GM10248 (cell line): Measurements from ENCODE around the gene CDCA5.

Experiments used
- CTCF ChIA-PET: fragments of 300-600 bp; sonication (Branson Sonifier 250); formaldehyde crosslinking; extraction: SDS; loops from one replicate; lab custom pipeline; 2021; ENCODE audit warnings: antibody characterized with exemption; lab: Yijun Ruan, JAX
- POLR2A ChIA-PET: fragments of 350-650 bp; sonication (Branson Sonifier 250); formaldehyde crosslinking; extraction: SDS; loops from one replicate; lab custom pipeline; 2020; ENCODE audit warnings: antibody characterized with exemption; lab: Yijun Ruan, JAX
- DNase-seq: peaks from one replicate; pipeline ENCODE4 v3.0.0; 2012; ENCODE audit errors: extremely low spot score
- TF ChIP-seq, protein P1 (sequence below): IDR thresholded peaks from 2 replicates; pipeline ENCODE4 v1.5.1; 2012; ENCODE audit warnings: mild to moderate bottlenecking, low read depth; ENCODE audit errors: extremely low read depth, missing control alignments, control extremely low read depth

Gene CDCA5

DNA sequence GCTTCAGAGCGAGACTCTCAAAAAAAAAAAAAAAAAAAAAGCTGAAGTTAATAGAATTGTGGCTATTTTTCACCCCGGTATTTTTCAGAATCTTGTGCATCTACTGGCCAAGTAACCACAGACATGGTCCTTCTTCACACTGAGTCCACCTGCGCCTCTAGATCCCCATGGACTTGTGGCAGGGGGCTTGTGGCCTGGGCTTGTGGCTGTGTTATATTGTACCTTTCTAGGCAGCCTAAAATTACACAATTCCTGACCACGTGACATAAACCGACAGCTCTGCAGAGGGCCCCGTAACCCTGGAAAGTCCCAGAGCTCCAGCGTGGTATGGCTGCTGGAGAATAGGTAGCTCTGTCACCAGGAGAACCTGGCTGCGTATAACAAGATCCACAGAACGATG, 14.6 kb downstream of the CDCA5 start:
- DNase-seq = no peak

DNA sequence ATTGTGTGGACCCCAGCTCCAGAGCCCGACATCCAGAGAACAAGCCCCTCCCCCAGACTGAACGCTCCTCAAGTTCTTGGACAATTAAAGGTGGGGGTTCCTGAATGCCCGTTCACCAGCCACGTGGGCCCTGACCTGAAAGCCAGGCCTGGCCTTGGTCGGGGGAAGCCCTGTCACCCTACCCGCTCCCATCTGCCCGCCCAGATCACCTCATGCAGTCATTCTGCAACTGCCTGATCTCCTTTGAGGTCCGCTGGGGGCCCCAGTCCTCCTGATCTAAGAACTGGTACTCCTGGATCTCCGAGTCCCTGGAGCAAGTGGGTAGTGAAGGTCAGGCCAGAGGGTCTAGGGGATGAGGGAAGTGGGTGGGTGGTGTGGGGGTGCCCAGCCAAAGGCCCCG, 16.4 kb downstream of the CDCA5 start:
- TF ChIP-seq, protein P1, sequence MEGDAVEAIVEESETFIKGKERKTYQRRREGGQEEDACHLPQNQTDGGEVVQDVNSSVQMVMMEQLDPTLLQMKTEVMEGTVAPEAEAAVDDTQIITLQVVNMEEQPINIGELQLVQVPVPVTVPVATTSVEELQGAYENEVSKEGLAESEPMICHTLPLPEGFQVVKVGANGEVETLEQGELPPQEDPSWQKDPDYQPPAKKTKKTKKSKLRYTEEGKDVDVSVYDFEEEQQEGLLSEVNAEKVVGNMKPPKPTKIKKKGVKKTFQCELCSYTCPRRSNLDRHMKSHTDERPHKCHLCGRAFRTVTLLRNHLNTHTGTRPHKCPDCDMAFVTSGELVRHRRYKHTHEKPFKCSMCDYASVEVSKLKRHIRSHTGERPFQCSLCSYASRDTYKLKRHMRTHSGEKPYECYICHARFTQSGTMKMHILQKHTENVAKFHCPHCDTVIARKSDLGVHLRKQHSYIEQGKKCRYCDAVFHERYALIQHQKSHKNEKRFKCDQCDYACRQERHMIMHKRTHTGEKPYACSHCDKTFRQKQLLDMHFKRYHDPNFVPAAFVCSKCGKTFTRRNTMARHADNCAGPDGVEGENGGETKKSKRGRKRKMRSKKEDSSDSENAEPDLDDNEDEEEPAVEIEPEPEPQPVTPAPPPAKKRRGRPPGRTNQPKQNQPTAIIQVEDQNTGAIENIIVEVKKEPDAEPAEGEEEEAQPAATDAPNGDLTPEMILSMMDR = no peak
- POLR2A ChIA-PET = no interaction called here
- CTCF ChIA-PET = no interaction called here
- peak; percentile 67 for DNase-seq

More for the DNA sequence above, 14.6 kb downstream of the CDCA5 start:
- TF ChIP-seq, protein P1 = no peak
- ChIA-PET CTCF (interaction anchor here (0.6 to 2.7 kb wide), 5 partner anchors 9 to 225 kb away, joined by 3 to 17 read pairs (median 4); partner anchors contain the start of genes ARL2 and CDC42BPG), POLR2A (interaction anchor here (0.6 kb wide), 1 partner anchor 921 kb away, joined by 3 read pairs; no protein-coding TSS in a partner anchor)

DNA sequence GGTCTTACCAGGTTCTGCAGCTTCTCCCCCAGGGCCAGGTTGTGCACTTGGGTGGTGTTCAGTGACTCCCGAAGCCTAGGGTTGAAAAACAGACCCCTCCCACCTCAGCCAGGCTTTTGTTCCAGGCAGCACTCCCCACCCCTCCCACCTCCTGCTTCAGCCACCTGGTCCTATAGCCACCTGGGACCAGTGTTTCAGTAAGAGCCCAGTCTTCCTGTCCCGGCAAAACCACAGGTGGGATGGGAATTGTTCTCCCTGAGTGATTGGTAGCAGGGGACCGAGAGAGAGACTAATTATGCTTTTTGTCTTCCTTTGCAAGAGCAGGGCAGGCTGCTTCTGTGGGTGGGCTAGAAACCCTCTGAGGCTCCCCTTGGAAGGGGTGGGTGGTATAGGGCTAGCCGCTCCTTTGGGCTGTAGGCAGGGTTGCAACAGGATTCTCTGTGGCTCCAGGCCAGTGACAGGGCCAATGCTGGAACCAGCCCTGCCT, 17.0 kb downstream of the CDCA5 start:
- CTCF ChIA-PET = interaction anchor here (0.9 to 1.3 kb wide), 3 partner anchors 12 to 54 kb away, joined by 3 to 6 read pairs (median 3); no protein-coding TSS in a partner anchor
- DNase-seq = no peak
- POLR2A ChIA-PET = no interaction called here
- TF ChIP-seq, protein P1 = no peak

DNA sequence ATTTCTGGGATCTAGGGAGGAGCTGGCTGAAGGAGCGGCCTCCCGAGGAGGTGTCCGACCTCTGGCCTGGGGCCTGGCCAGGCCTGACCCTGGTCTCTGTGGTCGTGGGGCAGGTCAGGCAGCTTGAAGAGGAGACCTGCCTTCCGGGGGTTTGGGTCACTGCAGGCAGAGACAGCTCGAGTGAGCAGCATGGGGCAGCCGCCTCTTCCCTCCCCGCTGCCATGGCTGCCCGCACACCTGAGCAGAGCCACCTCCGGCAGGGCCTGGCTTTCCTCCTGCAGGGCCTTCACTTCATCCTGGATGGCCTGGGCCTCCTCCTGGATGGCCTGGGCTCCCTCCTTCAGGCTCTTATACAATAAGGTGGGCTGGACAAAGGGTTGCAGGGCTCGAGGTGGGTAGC, 17.5 kb downstream of the CDCA5 start:
- DNase-seq = no peak
- POLR2A ChIA-PET = no interaction called here
- TF ChIP-seq, protein P1 = no peak
- CTCF ChIA-PET = interaction anchor here (0.8 to 1.4 kb wide), 5 partner anchors 10 to 54 kb away, joined by 3 to 6 read pairs (median 3); partner anchors contain the start of gene ARL2

DNA sequence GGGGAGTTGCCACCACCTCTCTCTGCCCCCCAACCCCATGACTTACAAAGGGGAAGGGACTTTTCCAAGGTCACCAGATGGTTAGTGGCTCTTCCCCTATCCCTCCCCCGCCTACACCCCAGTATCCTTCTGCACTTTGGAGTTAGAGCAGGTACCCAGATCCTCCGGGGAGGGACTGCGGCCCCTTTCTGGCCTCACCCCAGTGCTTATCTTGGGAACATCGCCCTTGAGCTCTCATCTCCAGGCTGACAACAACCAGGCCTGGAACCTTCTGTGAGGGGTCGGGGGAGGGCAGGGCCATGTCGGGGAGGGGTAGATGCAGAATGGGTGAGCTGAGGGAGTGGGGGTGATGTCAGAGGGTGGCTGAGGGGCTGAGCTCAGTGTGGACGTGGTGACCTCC, 18.0 kb downstream of the CDCA5 start:
- TF ChIP-seq, protein P1 = no peak
- CTCF ChIA-PET = interaction anchor here (0.8 to 1.4 kb wide), 5 partner anchors 10 to 53 kb away, joined by 3 to 6 read pairs (median 3); partner anchors contain the start of gene ARL2
- POLR2A ChIA-PET = no interaction called here
- DNase-seq = no peak

DNA sequence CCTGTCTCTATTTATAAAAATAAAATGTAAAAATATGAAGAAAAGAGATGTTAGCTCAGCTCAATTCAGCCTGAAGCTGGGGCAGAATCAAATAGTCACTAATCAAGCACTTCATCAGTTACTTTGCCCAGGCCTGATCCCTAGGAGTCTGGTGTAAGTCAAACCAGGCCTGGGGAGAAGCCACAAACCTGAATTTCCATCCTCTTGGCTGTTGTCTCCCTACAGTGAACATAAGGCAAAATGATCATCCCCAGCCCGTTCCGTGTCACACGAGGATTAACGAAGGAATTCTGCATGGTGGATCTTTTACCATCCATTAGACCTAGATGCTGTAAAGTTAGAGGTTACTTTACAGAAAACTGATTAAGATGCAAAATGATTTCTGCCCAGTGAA, 19.0 kb downstream of the CDCA5 start:
- DNase-seq = no peak
- ChIA-PET CTCF (interaction anchor here (1.2 to 1.7 kb wide), 3 partner anchors 7 to 15 kb away, joined by 3 to 4 read pairs (median 3); no protein-coding TSS in a partner anchor), POLR2A (interaction anchor here (0.6 kb wide), 1 partner anchor 39 kb away, joined by 3 read pairs; no protein-coding TSS in a partner anchor)
- TF ChIP-seq, protein P1 = no peak
